Upper lobe of left lung (tissue), 4 donors: Measurements from ENCODE around the gene GAK.

ENCODE experiments used
- EP300 ChIP-seq, 4 donors: sonication (generic); formaldehyde crosslinking; IDR thresholded peaks; one replicate each; pipeline ENCODE4 v1.5.1; 2017; ENCODE audit warnings: antibody characterized with exemption in 4 of 4, control low read depth in 2 of 4
- POLR2A ChIP-seq, 4 donors: fragments of 450-650 bp; IDR thresholded peaks; one replicate each; pipeline ENCODE4 v1.5.1; 2016 to 2017; ENCODE audit warnings: antibody characterized with exemption in 4 of 4, mild to moderate bottlenecking in 2 of 4
- POLR2AphosphoS5 ChIP-seq, 2 donors: sonication (generic); formaldehyde crosslinking; IDR thresholded peaks; one replicate each; pipeline ENCODE4 v1.5.1; 2017; ENCODE audit warnings: antibody characterized with exemption in 2 of 2
- TF ChIP-seq, protein P1 (sequence below), 6 experiments: fragments of 450-650 bp in 4 of 6; fragments of 200-600 bp in 2 of 6; sonication (generic) in 2 of 6; IDR thresholded peaks; one replicate each; pipeline ENCODE4 v1.5.1; 2016 to 2019; ENCODE audit warnings: antibody characterized with exemption in 6 of 6

DNA sequence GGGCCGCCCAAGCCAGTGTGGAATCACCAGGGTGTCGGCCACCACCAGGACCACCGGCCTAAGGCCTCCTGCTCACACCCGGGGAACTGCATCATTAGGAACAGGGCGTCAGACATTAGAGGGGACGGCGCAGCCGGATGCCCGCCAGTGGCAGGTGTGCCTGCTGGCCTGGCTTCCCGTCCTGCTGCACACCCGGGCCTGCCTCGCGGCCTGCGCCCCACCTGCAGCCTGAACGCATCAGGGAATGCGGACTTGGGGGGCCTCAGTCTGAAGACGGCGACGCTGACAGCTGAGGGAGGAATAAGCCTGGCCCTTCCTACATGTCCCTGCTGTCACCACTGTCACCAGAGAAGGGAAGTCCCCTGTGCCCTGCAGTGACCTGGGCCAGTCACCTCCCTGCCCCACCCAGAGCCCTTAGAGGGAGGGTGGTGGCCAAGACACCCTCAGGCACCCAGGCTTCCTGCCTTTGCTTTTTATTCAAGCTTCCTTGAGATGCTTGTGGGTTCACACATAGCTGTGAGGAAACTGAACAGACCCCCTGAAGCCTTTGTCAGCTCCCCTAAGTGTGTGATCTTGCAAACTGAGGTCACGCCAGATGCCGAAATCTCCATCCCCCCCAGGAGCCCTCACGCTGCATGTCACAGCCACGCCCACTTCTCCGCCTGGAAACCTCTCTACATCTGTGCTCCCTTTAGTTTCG, 38.1 kb upstream of the GAK start:
- TF ChIP-seq POLR2AphosphoS5 (IDR thresholded peaks at IDR 0.05) (no peak), POLR2A (IDR thresholded peaks at IDR 0.05) (no peak), EP300 (IDR thresholded peaks at IDR 0.05) (no peak)
- TF ChIP-seq, protein P1, sequence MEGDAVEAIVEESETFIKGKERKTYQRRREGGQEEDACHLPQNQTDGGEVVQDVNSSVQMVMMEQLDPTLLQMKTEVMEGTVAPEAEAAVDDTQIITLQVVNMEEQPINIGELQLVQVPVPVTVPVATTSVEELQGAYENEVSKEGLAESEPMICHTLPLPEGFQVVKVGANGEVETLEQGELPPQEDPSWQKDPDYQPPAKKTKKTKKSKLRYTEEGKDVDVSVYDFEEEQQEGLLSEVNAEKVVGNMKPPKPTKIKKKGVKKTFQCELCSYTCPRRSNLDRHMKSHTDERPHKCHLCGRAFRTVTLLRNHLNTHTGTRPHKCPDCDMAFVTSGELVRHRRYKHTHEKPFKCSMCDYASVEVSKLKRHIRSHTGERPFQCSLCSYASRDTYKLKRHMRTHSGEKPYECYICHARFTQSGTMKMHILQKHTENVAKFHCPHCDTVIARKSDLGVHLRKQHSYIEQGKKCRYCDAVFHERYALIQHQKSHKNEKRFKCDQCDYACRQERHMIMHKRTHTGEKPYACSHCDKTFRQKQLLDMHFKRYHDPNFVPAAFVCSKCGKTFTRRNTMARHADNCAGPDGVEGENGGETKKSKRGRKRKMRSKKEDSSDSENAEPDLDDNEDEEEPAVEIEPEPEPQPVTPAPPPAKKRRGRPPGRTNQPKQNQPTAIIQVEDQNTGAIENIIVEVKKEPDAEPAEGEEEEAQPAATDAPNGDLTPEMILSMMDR (IDR thresholded peaks at IDR 0.05): no peak
